ENCODE measurements around the gene SLC18B1.

The SLC18B1 gene

DNA sequence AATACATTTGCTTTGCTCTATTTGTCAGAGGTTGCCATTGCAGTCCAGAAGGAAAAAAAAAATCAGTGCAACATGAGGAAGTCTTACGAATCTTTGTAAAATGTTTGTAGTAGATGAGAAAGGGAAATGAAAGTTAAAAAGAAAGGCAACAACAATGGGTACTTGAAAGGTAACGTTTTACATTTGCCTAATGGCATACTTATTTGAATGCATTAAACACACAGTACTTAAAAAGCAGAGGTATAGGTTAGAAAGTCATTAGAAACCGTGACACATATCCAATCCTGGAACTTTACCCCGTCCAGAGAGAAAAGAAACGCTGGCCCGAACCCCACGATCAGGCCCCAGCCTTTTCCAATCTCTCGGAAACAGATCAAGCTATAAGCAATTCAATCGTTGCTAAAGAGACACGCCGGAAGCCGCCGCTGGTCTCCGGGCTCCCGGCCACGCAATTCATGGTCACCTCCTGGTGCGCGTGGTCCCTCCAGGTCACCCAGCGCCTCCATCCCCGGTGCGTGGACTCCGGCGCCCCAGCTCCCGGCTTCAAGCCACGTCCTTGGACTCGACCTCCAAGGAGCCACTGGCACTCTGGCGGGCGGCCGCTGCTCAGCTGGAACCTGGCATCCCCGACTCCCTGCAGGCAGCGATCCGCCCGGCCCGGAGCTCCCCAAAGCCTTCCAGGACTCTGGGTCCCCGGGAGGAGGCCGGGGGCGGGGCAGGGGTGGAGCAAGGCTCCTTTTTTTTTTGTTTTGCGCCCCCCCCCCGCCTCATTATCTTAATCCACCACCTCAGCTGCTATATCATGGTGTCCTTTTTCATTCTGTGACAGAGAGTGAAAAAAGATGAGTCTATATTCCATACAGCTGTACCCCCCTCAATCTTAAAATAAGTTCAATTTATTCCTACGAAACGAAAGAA, at the start of gene SLC18B1:
Gene SLC18B1 (minus strand): TSS at position 687 of the 918 bp plus-strand sequence. CDS start 181 bp downstream, at position 506.
- peak; percentile 28 to 56 for DNase-seq

DNA sequence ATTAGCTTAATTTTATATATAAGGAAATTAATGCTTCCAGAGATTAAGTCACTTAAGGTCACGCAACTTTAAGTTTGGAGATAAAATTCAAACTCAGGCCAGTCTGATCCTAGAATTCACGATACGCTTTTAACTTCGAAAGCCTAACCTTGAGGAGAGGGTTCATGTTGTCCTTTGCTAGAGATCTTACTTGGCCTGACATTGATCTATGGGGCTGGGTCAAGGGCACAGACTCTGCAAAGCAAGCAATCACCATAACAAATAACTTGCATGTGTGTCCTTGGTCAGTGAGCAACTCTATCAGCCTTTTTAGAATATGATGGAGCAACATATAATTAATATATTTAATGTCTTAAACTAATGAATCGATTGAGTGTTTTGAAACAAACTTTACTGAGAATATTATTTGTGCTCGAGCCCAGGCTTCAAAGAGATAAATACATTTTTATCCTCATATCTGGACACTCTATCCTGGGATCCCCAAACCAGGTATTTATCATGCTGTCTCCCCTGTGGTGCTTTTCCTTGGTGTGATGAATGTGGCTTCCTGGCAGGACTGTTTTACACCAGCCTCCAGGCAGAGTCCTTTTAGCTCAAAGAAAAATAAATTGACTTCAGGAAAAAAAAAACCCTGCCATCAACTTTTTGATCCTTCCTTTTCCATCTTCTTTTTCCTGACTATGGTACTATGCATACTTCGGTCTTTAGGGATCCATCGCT, 45.0 kb upstream of the SLC18B1 start:
- DNase-seq: no peak

DNA sequence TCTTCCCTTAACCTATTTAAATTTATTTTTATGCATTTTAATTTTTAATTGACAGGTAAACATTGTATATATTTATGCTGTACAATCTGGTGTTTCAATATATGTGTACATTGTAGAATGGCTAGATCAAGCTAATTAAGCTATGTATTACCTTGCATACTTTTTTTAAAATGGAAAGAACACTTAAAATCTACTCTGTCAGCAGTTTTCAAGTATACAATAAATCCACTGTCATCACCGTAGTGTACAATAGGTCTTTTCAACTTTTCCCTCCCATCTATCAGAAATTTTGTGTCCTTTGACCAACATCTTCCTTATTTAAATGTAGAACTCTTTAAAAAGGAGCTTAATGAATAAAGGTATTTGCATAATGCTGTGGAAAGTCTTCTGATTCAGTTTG, 43.5 kb upstream of the SLC18B1 start:
- no peak for DNase-seq

DNA sequence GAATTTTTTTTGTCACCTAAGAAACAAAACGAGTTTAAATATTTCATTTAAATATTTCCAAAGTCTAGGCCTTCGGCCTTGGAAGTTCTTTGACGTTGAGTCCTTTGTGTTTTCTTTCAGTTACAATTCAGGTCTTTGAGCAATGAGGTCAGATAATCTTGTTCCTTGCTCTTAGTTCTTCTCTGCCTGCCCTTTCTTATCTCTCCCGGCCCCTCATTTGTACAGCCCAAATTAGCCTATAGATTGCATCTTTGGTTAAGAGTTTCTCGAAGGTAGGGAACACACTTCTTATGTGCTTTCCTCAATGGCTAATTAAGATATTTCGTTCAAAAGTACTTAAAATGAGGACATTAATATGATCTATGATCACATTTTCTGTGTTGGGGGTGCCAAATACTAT, 34.5 kb upstream of the SLC18B1 start:
- DNase-seq: no peak

DNA sequence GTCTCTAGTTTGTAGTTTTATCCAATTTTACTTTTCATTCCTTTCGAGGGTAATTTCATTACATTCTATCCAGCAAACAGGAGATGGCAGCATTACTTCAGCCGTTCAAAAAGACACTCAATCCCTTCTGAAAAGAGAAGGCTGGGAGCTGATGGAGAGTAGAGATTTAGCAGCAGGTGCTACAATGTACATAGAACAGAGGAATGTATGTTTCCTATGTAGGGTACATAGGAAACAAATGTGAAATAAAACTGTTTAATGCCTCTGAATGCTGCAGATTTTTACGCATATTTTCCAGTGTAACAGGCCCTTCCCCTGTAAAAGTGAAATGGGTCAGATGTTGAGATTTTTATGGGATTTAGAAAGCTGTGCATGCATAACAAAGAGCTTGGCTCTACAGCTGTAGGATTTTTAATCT, 31.9 kb upstream of the SLC18B1 start:
- DNase-seq: no peak

DNA sequence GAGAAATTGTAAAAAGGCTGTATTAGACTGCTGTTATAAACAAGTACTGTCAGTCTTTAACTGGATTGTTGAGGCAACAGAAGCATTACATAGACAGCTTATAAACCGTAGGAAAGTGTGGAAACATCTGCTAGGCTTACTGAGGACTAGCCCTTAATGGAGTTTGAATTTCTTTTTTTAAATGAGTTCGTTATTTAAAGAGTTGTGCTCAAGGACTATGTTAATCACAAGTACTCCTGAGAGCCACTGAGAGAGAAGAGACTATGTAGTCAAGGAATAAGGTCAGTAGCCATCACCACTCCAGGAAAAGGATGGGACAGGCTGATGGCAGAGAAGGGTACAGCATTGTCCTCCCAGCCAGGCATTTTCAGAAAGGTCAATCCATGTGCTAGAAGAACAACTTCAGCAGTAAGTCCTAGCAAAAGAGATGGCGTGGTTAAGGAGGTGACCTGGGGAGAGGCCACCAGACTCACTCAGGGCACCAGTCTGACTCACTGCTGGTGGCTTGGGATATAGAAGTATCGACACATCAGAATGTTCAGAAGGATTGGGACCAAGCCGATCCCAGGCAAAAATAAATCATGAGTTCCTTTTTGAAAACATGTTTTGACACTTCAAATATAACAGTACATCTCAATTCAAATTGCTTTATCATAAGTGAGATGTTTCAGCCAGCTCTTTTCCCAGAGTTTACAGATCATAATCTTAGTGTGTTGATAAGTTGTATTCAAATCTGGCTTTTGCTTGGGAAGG, 22.4 kb upstream of the SLC18B1 start:
- DNase-seq: no peak

DNA sequence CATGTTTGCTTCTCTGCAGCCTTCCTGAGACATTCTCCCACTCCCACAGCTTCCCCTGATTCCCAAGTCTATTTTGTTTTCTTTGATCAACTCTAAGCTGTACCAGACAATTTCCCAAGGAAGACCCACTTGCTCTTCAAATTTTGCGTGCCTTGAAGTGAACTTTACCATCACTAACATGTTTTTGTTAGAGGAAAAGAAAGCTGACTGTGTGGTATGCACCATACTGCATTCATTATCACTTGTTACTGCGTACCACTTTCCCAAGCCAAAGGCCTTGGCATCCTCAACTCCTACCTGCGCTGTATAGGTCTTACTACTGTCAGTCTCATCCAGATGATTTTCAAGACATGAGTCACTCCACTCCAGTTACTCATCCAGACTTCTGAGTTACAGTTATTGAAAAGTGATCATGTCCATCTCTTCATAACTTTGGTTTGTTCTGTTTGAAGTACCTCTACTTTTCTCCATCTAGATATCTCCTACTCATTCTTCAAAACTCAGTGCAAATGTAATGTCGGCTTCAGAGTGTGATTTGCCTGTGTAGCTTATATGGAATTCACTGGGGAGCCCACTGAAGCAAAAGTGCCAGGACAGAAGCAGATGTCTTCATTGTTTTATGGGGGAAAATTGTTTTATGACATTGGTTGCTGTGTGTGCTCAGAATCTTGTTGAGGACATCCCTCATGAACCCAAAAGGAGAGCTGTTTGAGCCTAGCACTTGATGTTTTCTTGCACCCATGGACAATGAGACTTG, 21.1 kb upstream of the SLC18B1 start:
- DNase-seq: peak in 1 of 2 donors; percentile 13

DNA sequence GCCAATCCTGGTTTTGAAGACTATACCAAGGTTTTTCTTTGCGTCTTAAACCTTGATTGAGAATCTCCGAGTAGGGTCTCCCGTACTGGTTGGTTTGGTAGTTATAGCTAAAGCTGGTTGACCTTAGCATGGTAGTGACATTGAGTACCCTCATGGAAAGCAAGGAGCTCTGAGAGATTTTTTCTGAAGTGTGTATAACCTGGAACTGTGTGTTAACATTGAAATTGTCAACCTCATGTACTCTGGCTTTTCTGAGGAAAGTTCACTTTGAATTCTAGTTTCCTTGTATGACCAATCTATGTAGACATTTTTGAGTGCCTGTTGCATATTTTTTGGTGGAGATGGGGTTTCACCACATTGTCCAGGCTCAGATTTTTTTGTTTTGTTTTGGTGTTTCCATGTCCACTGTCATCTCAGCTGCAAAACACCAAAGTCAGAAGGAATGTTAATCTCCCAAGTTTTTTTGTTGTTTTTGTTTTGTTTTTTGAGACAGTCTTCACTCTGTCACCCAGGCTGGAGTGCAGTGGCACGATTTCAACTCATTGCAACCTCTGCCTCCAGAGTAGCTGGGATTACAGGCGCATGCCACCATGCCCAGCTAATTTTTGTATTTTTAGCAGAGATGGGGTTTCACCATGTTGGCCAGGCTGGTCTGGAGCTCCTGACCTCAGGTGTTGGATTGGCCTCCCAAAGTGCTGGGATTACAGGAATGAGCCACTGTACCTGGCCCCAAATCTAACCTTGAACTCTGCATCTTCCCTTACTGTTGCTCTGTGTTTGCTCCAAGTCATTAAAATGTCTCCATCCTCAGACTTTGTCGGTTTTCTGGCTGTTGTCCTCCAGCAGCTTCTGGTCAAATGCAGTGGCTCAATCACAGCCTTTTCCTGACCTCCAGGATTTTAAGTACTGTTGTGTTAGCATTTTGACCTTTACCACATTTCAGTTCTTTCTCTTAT, 20.2 kb upstream of the SLC18B1 start:
- no peak for DNase-seq

DNA sequence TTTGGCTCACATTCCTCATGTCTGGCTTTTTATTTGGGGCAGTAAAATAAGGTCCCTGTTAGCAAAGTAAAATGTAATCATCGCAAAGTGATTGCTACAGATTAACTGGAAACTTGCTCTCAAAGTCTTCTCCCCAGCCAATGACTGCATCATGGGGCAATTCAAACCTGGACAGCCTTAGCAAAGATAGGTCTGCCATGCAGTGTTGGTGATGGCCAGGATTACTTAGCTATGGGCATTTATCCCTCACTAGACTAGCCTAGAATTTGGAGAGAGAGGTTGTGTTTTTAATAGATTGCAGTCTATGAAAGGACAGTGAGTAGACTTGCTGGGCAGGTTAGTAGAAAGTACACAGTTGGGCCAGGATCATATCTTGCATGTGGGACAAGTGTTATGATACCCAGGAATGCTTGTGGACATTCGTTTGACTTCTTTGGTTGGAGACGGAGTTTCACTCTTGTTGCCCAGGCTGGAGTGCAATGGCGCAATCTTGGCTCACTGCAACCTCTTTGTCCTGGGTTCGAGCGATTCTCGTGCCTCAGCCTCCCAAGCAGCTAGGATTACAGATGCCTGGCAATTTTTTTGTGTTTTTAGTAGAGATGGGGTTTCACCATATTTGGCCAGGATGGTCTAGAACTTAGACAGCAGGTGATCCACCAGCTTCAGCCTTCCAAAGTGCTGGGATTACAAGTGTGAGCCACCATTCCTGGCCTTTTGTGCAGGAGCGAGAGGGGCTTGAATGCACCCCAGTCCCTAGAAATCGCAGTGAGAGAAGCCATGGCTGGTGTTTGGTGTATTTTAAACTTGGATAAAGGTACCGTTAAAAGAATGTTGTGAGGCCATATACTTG, 19.3 kb upstream of the SLC18B1 start:
- no peak for DNase-seq

DNA sequence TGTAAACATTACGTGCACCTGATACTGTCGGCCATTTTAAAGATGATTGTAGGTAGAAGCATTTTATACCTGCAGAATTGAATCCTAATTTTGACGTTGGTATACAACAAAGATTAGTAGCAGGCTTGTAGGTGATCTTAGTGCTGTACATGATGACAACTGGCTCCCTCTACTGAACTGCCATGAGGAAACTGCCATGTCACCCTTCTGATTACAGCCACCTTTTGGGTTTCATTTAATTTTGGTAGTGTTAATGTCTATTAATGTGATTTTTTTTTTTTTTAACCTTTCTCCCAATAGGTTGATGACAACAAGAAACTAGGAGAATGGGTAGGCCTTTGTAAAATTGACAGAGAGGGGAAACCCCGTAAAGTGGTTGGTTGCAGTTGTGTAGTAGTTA, 18.2 kb upstream of the SLC18B1 start:
- DNase-seq: peak in 1 of 2 donors; percentile 18

DNA sequence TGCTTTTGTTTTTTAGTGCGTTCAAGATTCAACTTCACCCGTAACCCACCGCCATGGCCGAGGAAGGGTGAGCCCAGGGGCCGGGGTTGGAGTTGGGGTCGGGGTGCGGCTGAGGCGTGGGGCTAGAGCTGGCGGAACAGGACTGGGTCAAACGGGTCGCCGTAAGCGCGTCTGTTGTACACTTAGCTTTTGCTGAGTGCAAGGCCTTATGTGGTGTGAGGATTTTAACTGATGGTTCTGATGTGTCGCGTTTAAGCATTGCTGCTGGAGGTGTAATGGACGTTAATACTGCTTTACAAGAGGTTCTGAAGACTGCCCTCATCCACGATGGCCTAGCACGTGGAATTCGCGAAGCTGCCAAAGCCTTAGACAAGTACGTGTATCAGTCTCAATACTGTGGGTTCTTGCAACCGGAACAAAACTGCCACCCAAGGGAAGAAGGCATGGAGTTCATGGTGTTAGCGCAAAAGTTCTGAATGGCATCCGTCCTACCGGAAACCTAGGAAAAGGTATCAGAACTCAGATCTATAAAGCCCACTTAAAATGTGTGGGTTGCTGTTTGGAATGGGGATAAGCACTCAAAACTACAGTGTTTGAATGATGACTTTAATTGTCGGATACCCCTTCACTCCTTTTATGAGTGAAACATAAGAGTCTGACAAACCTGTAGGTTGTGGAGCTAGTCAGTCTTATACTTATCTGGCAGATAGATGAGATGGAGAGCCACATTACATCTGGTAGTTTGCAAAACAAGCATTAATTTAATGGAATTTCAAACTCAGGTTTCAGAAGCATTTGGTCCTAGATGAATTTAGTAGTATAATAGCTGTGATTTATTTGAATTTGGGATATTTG, 16.5 kb upstream of the SLC18B1 start:
- peak in 1 of 2 donors; percentile 42 for DNase-seq

DNA sequence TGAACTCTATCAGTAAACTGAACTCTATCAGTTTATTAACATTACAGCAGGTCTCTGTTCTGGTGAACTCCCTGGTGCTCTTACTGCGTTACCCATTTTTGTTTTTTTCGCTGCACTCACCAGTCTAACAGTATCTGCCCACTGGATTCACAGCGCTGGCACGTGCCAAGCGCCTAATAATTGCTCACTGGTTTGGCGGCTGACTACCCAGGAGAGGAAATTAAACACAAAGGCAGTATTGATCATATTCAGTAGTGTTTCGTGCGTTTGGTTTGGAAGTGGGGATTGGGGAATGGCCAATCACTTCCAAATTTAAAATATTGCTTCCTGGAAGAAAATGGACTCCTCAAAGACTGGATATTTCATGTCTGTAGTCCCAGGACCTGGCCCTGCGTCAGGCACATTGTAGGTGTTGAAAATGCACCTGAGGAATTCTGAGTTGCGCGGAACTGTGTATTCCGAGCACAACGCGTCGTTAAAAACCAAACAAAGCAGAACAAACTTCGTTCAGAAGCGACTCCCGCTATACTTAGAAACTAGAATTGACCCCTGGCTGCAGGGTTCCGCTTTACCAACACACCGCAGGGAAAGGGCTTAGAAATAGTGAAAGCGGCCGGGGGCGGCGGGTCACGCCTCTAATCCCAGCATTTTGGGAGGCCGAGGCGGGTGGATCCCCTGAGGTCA, 14.9 kb upstream of the SLC18B1 start:
- peak; percentile 39 to 76 for DNase-seq

DNA sequence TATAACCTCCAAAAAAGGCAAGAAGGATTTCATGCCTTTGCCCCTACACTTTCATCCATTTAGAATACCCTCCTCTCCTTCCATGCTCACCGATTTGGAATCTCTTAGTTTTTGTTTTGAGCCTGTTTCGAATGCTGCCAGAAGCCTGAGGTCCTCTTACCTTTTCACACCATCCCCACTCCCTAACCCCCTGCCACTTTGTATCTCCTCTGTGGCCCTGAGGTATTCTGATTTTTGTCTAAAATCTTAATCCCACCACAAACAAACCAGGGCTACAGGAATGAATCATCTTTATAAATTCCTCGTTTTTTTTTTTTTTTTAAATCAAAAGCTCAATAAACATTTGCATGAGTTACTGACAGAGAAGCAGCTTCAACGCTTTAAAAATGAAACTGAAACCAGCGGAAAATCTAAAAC, 14.3 kb upstream of the SLC18B1 start:
- DNase-seq: no peak

DNA sequence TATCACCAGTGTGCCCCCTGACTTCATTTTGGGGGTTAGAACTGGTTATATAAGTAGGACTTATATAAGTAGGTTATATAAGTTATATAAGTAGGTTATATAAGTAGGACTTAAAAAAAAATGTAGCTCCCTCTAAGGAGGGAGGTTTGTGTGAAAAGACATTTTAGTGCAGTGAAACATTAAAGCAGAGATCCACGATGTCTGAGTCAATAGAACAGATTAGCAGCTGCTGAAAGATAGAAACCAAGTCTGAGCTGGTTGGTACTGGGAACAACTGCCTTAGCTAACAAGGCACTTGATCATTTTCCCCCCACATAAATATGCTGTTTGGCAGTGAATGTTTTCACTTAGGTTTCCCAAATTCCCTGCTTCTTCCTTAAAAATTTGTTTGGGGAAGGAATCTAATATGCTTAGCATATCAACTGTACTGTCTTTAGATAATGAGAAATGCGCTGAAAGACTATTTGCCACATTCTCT, 13.9 kb upstream of the SLC18B1 start:
- DNase-seq: peak in 1 of 2 donors; percentile 49

DNA sequence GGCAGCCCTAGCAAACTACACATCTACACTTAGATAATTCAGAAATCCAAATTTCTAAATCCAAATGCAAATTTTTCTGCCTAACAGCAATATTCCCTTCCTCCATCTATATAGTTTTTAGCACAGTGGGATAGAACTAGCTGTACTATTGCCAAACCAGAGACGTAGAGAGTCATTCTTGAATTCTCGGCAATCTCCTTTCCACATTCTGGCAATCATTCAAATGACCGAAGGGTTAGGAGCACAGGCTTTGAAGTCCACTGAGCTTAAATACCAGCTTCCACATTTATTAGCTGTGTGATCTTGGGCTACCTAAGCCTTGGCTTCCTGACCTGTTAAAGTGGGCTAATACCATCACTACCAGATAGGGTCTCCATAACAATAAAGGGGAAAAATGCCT, 12.8 kb upstream of the SLC18B1 start:
- no peak for DNase-seq

DNA sequence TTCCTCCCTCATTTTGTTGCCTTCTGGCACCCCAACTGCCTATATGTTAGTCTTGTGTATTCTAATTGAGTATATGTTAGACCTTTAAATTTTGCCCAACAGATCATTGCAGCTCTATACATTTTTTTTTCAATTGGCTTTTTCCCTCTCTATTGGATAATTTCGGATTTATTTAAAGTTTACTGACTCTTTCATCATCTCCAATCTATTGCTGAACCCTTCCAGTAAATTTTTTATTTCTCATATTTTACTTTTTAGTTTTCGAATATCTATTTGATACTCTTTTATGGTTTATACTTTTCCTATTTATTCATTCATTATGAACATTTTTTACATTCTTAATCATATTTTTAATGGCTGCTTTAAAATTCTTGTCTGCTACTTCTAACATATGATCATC, 7.1 kb upstream of the SLC18B1 start:
- no peak for DNase-seq

DNA sequence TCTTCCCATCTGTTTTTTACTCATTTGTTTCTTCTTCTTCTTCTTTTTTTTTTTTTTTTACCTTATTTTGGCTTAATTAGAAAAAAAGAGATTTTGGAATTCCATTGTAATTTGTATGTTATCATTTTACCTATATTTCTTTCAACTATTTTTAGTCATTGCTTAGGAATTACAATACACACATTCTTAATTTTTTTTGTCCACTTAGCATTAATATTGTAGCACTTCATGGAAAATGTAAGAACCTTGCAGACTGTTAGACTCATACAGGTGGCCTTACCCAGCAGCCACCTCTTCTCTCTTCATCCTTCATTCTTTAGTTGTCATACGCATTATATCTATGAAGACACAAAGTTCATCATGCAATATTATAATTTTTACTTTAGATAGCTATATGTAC, 5.8 kb upstream of the SLC18B1 start:
- DNase-seq: no peak

DNA sequence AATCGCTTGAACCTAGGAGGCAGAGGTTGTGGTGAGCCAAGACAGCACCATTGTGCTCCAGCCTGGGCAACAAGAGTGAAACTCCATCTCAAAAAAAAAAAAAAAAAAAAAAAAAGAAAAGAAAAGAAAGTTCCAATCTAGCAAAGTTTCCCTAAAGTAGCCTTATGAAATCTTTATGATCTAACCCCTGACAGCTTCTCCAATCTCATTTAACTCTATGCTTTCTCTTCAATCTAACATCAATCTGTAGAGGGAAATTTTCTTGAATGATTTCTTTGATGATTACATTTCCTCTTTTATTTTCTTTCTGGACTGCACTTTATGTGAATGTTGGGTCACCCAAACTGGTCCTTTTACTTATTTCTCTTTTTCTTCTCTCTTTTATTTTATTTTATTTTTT, 2.2 kb upstream of the SLC18B1 start:
- DNase-seq: no peak
